Posterior cingulate gyrus (tissue), 11 donors: ENCODE results near the gene TNS3.
A peak's percentile ranks its signal among the peaks of the same experiment; 100 is the strongest.
"Not testable (repeated sequence)": the region's sequence is repeated elsewhere in the genome, so short reads cannot be mapped to it uniquely, and the experiment has no call there.

Experiments used
- DNase-seq, 10 donors: peaks; one replicate each; pipeline versions ENCODE4 v3.0.0 to v3.0.0-alpha.2; 2020 to 2021; ENCODE audit warnings: mixed read lengths in 3 of 10
- intact Hi-C: fragments of 100-400 bp; cut with DNase I; formaldehyde crosslinking; loops from one replicate; pipeline ENCODE4 v1.15.1; 2023

The TNS3 gene

DNA sequence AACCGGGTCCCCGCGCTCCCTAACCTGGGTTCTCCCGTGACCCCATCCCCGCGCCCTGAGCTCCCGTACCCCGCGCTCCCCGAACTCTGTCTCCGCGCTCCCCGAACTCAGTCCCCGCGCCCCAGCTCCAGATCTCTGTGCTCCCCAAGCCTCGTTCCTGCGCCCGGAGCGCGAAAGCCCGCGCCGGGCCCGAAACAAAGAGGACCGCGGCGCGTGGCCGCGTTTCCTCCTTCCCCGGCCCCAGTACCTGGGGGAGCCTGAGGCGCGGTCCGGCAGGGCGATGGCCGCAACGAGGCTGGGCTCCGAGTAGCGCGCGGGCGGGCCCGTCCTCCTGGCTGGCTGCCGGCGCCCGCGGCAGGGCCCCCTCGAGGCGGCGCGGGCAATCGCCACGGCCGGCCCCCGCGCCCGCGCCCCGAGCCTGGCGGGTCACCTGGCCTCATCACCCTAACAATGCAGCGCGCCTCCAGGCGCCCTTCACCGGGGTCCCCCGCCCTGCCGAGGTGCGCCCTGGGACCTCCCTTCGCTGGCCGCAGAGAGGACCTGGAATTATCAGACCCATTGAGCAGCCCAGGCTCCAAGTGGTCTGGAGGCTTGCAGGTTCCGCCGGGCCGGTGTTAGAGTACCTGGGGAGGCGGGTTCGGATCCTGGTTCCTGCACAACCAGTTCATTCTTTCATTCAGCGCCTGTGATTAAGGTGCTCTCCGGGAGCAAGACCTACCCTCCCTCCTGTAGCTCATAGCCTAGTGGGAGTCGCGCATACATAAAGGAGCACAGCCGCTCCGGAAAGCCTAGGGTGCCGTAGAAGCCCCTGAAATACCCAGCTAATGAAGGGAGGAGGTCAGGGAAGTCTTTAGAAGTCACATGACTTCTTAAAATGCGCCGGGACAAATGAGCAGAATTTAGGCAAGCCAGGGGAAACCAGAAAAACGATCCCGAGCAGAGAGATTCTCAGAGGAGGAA, at the start of gene TNS3:
TNS3 (minus strand) TSS at position 308 of the 960 bp plus-strand sequence. CDS start 142,475 bp downstream, outside the sequence.
- peak in 1 of 10 donors; percentile 79 for DNase-seq
- intact Hi-C loops, result no loop called here

DNA sequence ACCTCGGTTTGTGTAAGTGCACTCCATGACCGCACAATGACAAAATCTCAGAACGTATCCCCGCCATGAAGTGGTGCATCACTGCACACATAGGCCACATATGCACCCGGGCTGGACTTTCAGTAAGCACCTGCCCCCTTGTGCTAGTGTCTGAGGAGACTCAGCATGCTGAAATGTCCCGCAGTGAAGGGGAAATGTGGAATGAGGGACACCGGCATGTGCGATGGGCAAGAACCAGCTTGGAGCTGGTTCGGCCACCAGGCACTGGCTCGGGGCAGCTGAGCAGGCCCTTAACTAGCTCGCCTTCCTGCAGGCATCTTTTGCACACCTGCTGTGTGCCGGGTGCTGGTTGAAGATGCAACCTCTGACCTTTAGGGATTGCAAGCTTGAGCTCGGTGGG, 49.8 kb upstream of the TNS3 start:
- no peak for DNase-seq
- intact Hi-C loops, result no loop called here

DNA sequence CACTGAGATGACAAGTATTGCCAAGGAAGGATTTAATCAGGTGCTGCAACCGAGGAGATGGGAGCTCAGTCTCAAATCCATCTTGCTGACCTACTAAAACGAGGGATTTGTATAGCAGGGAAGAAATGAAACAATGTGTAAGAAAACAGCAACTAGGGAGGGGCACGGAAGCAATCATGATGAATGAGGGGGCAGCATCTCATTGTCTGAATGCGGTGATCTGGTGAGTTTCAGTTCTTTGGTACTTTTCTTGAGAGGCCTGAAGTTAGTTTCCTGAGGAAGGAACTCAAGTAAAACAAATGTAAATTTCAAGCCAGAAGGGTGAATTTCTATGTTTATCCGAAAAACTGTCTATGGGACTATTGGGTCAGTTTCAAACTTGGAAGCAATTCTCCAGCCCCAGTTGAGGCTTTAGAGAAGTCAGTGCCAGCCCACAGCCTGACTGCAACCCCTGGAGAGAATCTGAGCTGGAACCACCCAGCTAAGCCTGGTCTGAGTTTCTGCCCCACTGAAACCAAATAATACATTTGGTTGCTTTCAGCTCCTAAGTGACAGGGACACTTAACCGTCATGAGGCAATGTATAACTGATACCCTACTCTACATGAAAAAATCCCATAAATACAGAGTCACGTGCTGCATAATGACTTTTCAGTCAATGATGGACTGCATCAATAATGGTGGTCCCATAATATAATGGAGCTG, 45.8 kb upstream of the TNS3 start:
- intact Hi-C loops, result no loop called here
- DNase-seq, result no peak

DNA sequence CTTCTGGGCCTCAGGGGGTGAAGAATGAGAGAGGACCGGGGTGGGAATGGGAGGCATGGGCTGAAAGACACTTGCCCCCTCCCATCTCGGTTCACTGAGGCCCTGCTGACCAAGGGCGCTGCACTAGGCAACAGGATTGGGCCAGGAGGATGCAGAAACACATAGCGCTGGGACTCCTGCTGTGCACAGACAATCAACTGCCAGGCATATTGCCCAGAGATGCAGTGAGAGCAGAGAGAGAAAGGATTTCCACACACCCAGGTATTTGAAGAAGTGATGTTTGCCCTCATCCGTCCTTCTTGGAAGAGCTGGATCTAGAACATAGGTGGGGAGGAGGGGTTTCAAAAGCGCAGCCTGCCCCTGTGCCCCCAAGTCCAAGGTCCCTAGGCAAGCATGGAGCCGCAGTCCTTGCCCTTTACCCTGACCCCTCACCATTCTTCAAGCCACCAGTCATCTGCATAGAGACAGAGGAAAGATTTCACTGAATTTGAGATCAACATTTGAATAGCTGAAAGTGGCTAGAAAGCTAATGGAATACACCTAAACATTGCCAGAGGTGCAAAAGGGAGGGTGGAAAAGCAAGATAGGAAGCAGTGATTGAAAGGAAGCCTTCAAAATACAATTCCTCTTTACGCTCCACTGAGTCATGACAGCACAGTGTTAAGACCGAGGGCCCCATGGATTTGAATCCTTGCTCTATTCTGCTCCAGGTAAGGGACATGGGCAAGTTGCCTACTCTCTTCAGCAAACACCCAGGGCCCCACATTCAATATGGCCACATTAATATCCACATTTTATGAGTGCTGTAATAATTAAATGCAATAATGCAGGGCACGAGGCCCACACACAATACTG, 44.2 kb upstream of the TNS3 start:
- intact Hi-C loops, result no loop called here
- DNase-seq, result no peak

DNA sequence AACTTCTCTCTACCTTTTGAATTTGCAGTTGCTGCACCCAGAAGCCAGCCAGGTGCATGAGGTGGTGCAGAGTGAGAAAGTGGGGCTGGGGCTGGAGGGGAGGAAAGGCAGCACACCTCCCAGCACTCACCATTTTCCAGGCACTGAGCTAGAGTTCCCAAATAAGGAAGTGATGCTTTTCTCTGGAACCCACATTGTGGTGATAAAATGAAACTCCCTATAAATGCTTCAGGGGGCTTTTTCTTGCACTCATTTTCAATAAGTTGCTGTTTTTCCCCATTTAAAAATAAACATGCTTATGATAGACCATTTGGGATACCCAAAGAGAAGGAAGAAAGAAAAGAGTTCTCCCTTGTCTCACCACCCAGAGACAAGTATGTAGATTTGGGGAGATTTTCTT, 42.8 kb upstream of the TNS3 start:
- DNase-seq, result no peak
- intact Hi-C loops, result no loop called here

DNA sequence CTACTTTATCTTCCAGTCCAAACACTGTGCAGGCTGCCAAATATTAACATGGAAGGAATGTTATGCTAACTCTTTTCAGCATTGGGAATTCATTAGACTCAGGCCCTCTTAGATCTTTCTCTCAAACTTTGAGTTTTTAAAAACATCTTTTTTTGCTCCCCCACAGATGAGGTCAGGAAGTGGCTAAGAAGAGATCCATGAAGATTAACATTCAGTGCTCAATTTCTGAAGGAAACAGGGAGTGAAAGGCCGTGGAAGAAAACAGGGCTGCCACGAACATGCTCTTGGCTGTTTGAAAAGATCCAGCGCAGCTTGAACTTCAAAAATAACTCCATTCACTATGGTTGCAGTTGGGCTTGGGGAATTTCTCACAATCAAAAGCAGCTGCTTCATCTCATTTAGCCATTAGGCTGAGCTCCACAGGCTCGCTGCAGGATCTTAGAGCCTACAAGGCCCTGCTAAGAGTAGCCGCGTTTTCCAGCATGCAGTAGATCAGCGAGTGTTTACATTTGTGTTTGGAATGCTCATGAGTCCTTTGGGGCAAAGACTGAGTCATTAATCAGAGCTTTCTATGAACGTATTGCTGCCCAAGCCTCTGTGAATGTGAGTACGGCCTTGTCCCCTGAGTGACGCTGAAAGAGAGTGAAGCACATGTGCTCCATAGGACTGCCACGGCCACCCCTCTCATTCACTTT, 41.2 kb upstream of the TNS3 start:
- DNase-seq, result no peak
- intact Hi-C loops, result no loop called here

DNA sequence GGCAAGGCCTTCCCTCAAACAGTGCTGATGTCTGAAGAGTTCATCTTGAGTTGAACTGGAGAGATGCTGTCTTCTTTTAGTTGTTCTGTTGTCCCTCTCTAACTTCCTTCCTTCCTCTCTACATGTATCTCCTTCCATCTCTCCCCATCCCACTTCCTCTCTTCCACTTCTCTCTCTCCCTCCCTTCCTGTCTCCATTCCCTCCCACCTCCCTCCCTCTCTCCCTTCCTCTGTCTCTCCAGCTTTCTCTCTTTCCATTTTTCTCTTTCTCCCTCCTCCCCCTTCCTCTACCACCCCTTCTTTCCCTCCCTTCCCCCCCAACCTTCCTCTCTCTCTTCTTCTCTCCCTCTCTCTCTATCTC, 40.7 kb upstream of the TNS3 start:
- DNase-seq, result no peak

DNA sequence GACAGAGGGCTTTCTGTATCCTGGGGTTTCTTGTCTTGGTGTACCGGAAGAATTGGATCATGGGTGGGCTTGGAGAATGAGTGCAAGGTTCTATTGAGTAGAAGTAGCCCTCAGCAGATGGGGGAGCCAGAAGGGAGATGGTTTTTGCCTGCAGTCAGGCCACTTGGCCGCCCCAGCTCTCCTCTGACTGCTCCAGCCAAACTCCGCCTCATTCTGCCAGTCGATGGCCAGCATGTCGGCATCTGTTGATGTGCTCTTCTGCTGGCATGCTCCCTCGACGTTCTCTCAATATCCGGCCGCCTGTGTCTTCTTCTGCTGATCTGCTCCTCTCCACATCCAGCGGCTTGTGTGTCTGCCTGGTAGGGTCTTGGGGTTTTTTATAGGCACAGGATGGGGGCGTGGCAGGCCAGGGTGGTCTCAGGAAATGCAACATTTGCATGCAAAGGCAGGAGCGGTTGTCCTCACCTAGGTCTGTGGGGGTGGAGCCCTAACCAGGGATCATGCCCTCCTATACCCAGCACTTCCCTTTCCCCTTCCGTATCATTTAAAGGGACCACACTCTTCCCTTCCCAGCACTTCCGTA, 40.2 kb upstream of the TNS3 start:
- peak in 1 of 10 donors; percentile 17 for DNase-seq
- intact Hi-C loops, result no loop called here

More for the DNA sequence above, 40.7 kb upstream of the TNS3 start:
- intact Hi-C loops, result no loop called here

DNA sequence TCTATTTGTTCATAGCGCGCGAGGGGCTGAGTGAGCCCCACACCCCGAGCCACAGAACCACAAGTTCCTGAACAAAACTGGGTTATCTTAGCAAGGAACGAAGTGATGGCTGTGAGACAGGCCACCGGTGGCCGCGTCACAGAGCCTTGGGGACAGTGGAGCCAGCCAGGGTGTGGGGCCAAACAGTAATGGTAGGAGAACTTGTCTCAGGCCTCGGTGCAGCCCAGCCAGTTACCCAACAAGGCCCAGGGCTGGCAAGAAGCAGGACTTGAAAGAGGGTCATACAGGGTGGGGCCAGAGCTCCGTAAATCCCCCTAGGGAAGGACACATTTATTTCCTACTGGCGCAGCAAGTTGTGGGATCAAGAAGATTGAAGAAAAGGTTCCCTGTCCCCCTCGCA, 39.4 kb upstream of the TNS3 start:
- intact Hi-C loops, result no loop called here
- no peak for DNase-seq

DNA sequence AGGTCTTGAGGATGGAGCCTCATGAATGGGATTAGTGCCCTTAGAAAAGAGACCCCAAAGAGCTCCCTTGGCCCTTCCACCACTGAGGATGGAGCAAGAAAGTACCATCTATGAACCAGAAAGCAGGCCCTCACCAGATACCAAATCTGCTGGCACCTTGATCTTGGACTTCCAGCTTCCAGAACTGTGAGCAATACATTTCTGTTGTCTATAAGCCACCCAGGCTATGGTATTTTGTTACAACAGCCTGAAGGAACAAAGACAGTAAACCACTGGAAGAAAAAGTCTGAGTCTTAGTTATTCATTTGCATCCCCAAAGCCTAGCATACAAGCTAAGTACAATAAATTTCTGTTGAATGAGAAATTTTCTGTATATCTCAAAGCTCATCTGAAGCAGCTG, 37.9 kb upstream of the TNS3 start:
- DNase-seq, result no peak
- intact Hi-C loops, result no loop called here

DNA sequence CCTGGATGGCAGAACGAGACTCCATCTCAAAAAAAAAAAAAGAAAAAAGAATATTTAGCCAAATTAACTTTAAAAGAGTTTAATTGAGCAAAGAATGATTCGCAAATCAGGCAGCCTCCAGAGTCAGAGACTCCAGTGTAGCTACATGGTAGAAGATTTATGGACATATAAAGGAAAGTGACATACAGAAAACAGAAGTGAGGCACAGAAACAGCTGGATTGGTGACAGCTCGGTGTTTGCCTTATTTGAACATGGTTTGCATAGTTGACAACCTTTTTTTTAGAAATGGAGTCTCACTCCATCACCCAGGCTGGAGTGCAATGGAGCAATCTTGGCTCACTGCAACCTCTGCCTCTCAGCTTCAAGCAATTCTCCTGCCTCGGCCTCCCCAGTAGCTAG, 35.2 kb upstream of the TNS3 start:
- intact Hi-C loops, result no loop called here

DNA sequence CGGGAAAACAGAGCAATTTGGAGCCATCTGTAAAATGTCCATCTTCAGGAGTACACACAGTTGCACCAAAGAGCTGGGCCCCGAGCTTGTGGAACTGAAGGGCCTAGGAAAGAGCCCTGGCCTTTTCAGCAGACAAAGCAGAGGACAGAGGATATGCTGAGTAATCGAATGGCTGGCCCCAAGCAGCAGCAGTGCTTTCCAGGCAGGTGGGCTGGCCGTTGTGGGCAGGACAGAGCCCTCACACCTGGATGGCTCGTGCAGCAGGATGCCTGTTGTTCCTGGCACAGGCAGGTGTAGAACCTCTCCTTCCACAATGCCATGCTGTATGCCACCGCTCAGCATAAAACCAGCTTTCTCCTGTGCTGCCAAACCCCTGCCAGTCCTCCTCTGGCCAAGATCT, 32.5 kb upstream of the TNS3 start:
- intact Hi-C loops, result no loop called here
- no peak for DNase-seq

More for the DNA sequence above, 35.2 kb upstream of the TNS3 start:
- no peak for DNase-seq

DNA sequence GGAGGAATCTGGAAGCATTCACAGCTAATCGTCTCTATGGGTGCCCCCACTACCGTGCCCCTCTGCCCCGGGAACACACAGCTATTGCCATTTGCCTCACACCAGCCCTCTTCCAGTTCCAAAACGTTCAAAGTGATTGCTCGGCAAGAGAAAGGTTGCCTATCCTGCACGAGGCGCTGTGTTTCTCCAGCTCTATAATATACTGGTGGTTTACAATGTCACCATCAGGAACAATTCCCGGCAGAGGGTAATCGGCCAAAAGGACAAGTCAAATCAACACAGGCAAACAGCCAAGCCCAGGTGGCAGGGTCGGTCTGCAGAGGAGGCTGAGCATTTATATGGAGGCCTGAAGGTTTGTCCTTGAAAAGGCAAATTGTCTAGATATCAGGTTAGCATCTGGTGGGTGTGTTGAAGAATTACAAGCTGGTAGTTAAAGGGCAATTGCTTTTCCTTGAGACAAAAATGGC, 29.2 kb upstream of the TNS3 start:
- DNase-seq, result no peak
- intact Hi-C loops, result no loop called here

DNA sequence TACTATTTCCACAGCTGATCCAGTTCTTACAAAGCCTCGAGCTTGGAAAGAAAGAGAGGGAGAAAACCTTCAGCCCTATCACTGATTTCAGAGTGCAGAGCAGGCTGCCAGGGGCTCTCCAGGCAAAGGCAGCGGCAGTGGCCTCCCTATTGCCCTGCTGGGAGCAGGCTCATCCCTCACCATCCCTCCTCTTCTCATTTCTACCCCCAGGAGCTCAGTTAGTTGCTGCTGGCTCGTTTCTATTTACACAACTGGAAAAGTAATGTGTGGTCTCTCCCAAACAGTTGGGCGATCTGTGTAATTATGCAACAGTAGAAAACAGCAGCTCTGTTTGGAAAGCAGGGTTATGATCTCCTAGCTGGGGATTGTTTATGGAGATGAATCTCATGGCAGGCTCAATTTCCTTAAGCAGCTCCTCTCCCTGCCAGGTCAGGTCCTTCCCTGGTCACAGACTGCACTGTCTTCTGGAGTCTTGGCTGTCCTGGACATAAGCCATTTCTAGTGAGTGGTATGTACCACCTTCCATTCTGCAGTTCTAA, 28.7 kb upstream of the TNS3 start:
- intact Hi-C loops, result no loop called here
- peak in 1 of 10 donors; percentile 70 for DNase-seq

DNA sequence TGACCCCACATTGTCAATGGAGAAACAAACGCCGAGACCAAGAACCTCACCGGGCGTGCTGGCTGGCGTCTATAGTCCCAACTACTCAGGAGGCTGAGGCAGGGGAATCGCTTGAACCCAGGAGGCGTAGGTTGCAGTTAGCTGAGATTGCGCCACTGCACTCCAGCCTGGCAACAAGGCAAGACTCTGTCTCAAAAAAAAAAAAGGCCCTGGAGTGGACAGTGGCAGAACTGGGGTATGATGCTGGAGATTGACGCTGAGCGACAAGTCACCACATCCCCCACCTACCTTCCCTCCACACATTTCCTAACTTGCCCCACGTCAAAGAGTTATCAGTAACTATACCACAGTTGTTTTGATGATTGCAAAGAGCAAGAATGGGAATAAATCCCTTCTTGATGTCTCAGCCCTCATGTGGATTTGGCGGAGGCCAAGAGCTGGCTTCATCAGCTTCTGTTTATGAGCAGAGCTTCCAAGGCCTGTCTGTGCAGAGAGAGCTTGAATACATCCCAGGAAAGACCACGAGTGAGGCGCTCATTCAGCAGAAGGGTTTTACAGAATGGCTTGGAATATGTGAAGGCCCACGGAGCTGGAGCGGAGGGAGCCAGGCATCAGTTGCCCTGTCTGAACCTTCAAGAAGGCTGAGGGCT, 28.0 kb upstream of the TNS3 start:
- intact Hi-C loops, result no loop called here
- peak in 1 of 10 donors; percentile 49 for DNase-seq

DNA sequence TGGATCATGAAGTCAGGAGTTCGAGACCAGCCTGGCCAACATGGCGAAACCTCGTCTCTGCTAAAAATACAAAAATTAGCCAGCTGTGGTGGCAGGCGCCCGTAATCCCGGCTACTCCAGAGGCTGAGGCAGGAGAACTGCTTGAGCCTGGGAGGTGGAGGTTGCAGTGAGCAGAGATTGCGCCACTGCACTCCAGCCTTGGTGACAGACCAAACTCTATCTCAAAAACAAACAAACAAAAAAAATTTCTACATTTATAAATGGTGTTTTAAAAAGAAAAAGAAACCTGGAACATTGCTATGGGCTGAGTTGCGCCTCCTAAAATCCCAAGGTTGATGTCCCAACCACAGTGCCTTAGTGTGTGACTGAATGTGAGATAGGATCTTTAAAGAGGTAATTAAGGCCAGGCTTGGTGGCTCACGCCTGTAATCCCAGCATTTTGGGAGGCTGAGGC, 24.7 kb upstream of the TNS3 start:
- intact Hi-C loops, DNase-seq: not testable (repeated sequence)

DNA sequence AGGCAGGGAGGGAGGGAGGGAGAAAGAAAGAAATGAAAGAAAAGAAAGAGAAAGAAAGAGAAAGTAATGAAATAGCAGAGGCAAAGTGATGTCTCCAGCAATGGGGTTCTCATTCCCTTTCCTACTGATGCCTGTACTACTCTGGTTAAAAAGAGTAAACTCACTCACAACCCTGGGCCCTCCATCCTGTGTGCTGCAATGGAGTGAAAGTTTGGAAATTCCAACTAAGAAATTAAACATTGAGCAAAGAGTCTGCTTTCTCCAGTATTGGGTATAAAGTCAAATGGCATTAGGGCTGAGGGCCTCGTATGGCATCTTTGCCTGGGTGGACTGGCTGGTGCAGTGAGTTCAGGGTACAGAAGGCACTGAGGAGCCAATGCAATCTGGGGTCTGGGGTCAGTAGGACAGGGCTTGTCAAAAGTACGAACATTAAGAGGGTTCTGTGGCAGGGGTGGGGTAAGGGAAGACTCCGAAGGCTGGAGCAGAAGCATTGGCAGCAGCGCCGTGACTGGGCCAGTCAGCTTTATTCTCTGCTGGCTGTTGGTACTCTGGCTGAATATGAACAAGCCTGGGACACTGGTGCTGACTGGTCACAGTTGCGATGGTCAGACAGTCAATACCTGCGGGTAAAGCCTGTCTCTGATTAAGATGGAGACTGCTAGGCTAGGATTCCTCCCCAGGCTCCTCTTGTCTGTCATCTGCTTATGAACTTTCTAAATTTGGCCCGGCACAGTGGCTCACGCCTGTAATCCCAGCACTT, 24.1 kb upstream of the TNS3 start:
- peak in 1 of 10 donors; percentile 66 for DNase-seq
- intact Hi-C loops, result no loop called here

DNA sequence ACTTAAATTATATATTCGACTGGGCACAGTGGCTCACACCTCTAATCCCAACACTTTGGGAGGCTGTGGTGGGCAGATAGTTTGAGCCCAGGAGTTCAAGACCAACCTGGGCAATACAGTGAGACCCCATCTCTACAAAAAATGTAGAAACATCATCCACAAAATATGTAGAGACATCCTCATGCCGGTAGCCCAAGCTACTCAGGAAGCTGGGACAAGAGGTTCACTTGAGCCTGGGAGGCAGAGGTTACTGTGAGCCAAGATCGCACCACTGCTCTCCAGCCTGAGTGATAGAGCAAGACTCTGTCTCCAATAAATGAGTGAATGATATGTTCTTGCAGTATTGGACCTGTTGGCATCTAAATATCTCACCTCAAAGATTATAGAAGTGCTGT, 22.6 kb upstream of the TNS3 start:
- DNase-seq, result peak in 1 of 10 donors; percentile 40
- intact Hi-C loops, result no loop called here
